ENCODE measurements around the gene ADK.
A peak's percentile ranks its signal among the peaks of the same experiment; 100 is the strongest.
"Not testable (repeated sequence)": the region's sequence is repeated elsewhere in the genome, so short reads cannot be mapped to it uniquely, and the experiment has no call there.

The ADK gene

GRCh38 chr10:74146980-74147379 lies 4.0 kb upstream of the ADK start:
- not testable (repeated sequence) for H3K36me3 ChIP-seq (ENCODE audit: control insufficient read depth, insufficient read depth, low read length, severe bottlenecking); H3K4me3 ChIP-seq (ENCODE audit: low read length); H3K27me3 ChIP-seq (replicated peaks; ENCODE audit: control insufficient read depth, insufficient read depth, low read length); H3K9ac ChIP-seq (ENCODE audit: low read length); DNase-seq (ENCODE audit: low read depth); H3K9me3 ChIP-seq (ENCODE audit: control insufficient read depth, low read length)
- peaks cover 23% of the 10 kb centered on the region for H3K4me1 ChIP-seq (ENCODE audit: control insufficient read depth, insufficient read depth, low read length)

- Histone ChIP-seq H3K9ac (ENCODE audit: low read length) (peak within 1 kb of the TSS; percentile 97), H3K4me3 (ENCODE audit: low read length) (peak within 1 kb of the TSS; percentile 99), H3K27me3 (replicated peaks; ENCODE audit: control insufficient read depth, insufficient read depth, low read length) (no peaks in the 10 kb centered on the region), H3K4me1 (ENCODE audit: control insufficient read depth, insufficient read depth, low read length) (peaks cover 25% of the 10 kb centered on the region), H3K36me3 (ENCODE audit: control insufficient read depth, insufficient read depth, low read length, severe bottlenecking) (peaks cover 9% of the 10 kb centered on the region), H3K9me3 (ENCODE audit: control insufficient read depth, low read length) (no peaks in the 10 kb centered on the region)
- no peak for DNase-seq (ENCODE audit: low read depth)
Measured at GRCh38 chr10:74150204-74150989, 624 bp upstream of the ADK start, which contains the start of gene AP3M1. AP3M1 (minus strand) TSS chr10:74150828; CDS start chr10:74138379, 12,449 bp downstream.

- Histone ChIP-seq H3K9ac (ENCODE audit: low read length) (peak overlapping the region; percentile 97), H3K36me3 (ENCODE audit: control insufficient read depth, insufficient read depth, low read length, severe bottlenecking) (peaks cover 2% of the 10 kb centered on the region), H3K4me1 (ENCODE audit: control insufficient read depth, insufficient read depth, low read length) (peaks cover 23% of the 10 kb centered on the region), H3K27me3 (replicated peaks; ENCODE audit: control insufficient read depth, insufficient read depth, low read length) (no peaks in the 10 kb centered on the region), H3K4me3 (ENCODE audit: low read length) (peak overlapping the region; percentile 99), H3K9me3 (ENCODE audit: control insufficient read depth, low read length) (no peaks in the 10 kb centered on the region)
- DNase-seq (ENCODE audit: low read depth) = peak; percentile 38
Measured at GRCh38 chr10:74151879-74152722, 1.1 kb downstream of the ADK start.

- H3K9me3 ChIP-seq (ENCODE audit: control insufficient read depth, low read length) = no peaks in the 10 kb centered on the region
- no peaks in the 10 kb centered on the region for H3K27me3 ChIP-seq (replicated peaks; ENCODE audit: control insufficient read depth, insufficient read depth, low read length)
- H3K4me1 ChIP-seq (ENCODE audit: control insufficient read depth, insufficient read depth, low read length) = peaks cover 24% of the 10 kb centered on the region
- no peak overlapping the region for H3K4me3 ChIP-seq (ENCODE audit: low read length)
- DNase-seq (ENCODE audit: low read depth) = peak; percentile 52
- H3K9ac ChIP-seq (ENCODE audit: low read length) = no peak overlapping the region
- no peaks in the 10 kb centered on the region for H3K36me3 ChIP-seq (ENCODE audit: control insufficient read depth, insufficient read depth, low read length, severe bottlenecking)
Measured at GRCh38 chr10:74153123-74153522, 2.1 kb downstream of the ADK start.

GRCh38 chr10:74153676-74154075 lies 2.7 kb downstream of the ADK start:
- peaks cover 24% of the 10 kb centered on the region for H3K4me1 ChIP-seq (ENCODE audit: control insufficient read depth, insufficient read depth, low read length)
- no peaks in the 10 kb centered on the region for H3K27me3 ChIP-seq (replicated peaks; ENCODE audit: control insufficient read depth, insufficient read depth, low read length)
- H3K9me3 ChIP-seq (ENCODE audit: control insufficient read depth, low read length) = no peaks in the 10 kb centered on the region
- H3K4me3 ChIP-seq (ENCODE audit: low read length) = no peak overlapping the region
- no peak for DNase-seq (ENCODE audit: low read depth)
- H3K36me3 ChIP-seq (ENCODE audit: control insufficient read depth, insufficient read depth, low read length, severe bottlenecking) = no peaks in the 10 kb centered on the region
- no peak overlapping the region for H3K9ac ChIP-seq (ENCODE audit: low read length)

- H3K9me3 ChIP-seq (ENCODE audit: control insufficient read depth, low read length) = no peaks in the 10 kb centered on the region
- H3K9ac ChIP-seq (ENCODE audit: low read length) = no peak overlapping the region
- no peak overlapping the region for H3K4me3 ChIP-seq (ENCODE audit: low read length)
- H3K27me3 ChIP-seq (replicated peaks; ENCODE audit: control insufficient read depth, insufficient read depth, low read length) = no peaks in the 10 kb centered on the region
- no peaks in the 10 kb centered on the region for H3K36me3 ChIP-seq (ENCODE audit: control insufficient read depth, insufficient read depth, low read length, severe bottlenecking)
- no peak for DNase-seq (ENCODE audit: low read depth)
- peaks cover 14% of the 10 kb centered on the region for H3K4me1 ChIP-seq (ENCODE audit: control insufficient read depth, insufficient read depth, low read length)
Measured at GRCh38 chr10:74156919-74157289, 5.9 kb downstream of the ADK start.

- Histone ChIP-seq H3K36me3 (ENCODE audit: control insufficient read depth, insufficient read depth, low read length, severe bottlenecking) (no peaks in the 10 kb centered on the region), H3K9me3 (ENCODE audit: control insufficient read depth, low read length) (no peaks in the 10 kb centered on the region), H3K4me1 (ENCODE audit: control insufficient read depth, insufficient read depth, low read length) (peaks cover 5% of the 10 kb centered on the region), H3K9ac (ENCODE audit: low read length) (no peak overlapping the region), H3K27me3 (replicated peaks; ENCODE audit: control insufficient read depth, insufficient read depth, low read length) (no peaks in the 10 kb centered on the region), H3K4me3 (ENCODE audit: low read length) (no peak overlapping the region)
- DNase-seq (ENCODE audit: low read depth) = no peak
Measured at GRCh38 chr10:74160013-74160412, 9.0 kb downstream of the ADK start.

- Histone ChIP-seq H3K9me3 (ENCODE audit: control insufficient read depth, low read length) (no peaks in the 10 kb centered on the region), H3K27me3 (replicated peaks; ENCODE audit: control insufficient read depth, insufficient read depth, low read length) (no peaks in the 10 kb centered on the region), H3K4me3 (ENCODE audit: low read length) (no peak overlapping the region), H3K36me3 (ENCODE audit: control insufficient read depth, insufficient read depth, low read length, severe bottlenecking) (no peaks in the 10 kb centered on the region), H3K9ac (ENCODE audit: low read length) (no peak overlapping the region), H3K4me1 (ENCODE audit: control insufficient read depth, insufficient read depth, low read length) (no peaks in the 10 kb centered on the region)
- peak; percentile 34 for DNase-seq (ENCODE audit: low read depth)
Measured at GRCh38 chr10:74163319-74164068, 12.5 kb downstream of the ADK start.

GRCh38 chr10:74164716-74165529 lies 13.9 kb downstream of the ADK start:
- Histone ChIP-seq H3K36me3 (ENCODE audit: control insufficient read depth, insufficient read depth, low read length, severe bottlenecking) (no peaks in the 10 kb centered on the region), H3K27me3 (replicated peaks; ENCODE audit: control insufficient read depth, insufficient read depth, low read length) (no peaks in the 10 kb centered on the region), H3K4me1 (ENCODE audit: control insufficient read depth, insufficient read depth, low read length) (no peaks in the 10 kb centered on the region), H3K4me3 (ENCODE audit: low read length) (no peak overlapping the region), H3K9me3 (ENCODE audit: control insufficient read depth, low read length) (no peaks in the 10 kb centered on the region), H3K9ac (ENCODE audit: low read length) (no peak overlapping the region)
- no peak for DNase-seq (ENCODE audit: low read depth)

GRCh38 chr10:74165530-74165901 lies 14.5 kb downstream of the ADK start:
- H3K4me1 ChIP-seq (ENCODE audit: control insufficient read depth, insufficient read depth, low read length) = no peaks in the 10 kb centered on the region
- DNase-seq (ENCODE audit: low read depth) = peak; percentile 41

More at GRCh38 chr10:74165530-74165901, 14.5 kb downstream of the ADK start:
- Histone ChIP-seq H3K27me3 (replicated peaks; ENCODE audit: control insufficient read depth, insufficient read depth, low read length) (no peaks in the 10 kb centered on the region), H3K4me3 (ENCODE audit: low read length) (no peak overlapping the region), H3K36me3 (ENCODE audit: control insufficient read depth, insufficient read depth, low read length, severe bottlenecking) (no peaks in the 10 kb centered on the region), H3K9me3 (ENCODE audit: control insufficient read depth, low read length) (no peaks in the 10 kb centered on the region), H3K9ac (ENCODE audit: low read length) (no peak overlapping the region)

Measured in adipocyte (in vitro differentiated cells).